Skeletal muscle satellite cell (primary cell): ENCODE data around the gene CLOCK. TPM values are rescaled to one million over a fixed set of nuclear protein-coding genes. Genes with fewer than 3 reads are reported as not detected.
"Not testable (repeated sequence)": the region's sequence is repeated elsewhere in the genome, so short reads cannot be mapped to it uniquely, and the experiment has no call there.

Source experiments
- H3K27me3 ChIP-seq: 2 replicates; pipeline ENCODE4 v1.7.0; 2013; ENCODE audit warnings: low read length; ENCODE audit not compliant: control insufficient read depth, insufficient read depth
- H3K36me3 ChIP-seq: 2 replicates; pipeline ENCODE4 v1.7.0; 2013; ENCODE audit warnings: mild to moderate bottlenecking, control low read depth, low read length; ENCODE audit not compliant: insufficient read depth
- H3K4me1 ChIP-seq: 2 replicates; pipeline ENCODE4 v1.7.0; 2013; ENCODE audit warnings: low read length; ENCODE audit not compliant: control insufficient read depth, insufficient read depth
- H3K4me2 ChIP-seq: 2 replicates; pipeline ENCODE4 v1.7.0; 2013; ENCODE audit warnings: mild to moderate bottlenecking, low read length
- H3K4me3 ChIP-seq: 2 replicates; pipeline ENCODE4 v1.7.0; 2013; ENCODE audit warnings: low read length
- H3K9ac ChIP-seq: 2 replicates; pipeline ENCODE4 v1.7.0; 2013; ENCODE audit warnings: mild to moderate bottlenecking, low read depth, low read length, moderate library complexity
- H3K9me3 ChIP-seq: replicated peaks from 2 replicates; pipeline ENCODE4 v1.7.0; 2013; ENCODE audit warnings: mild to moderate bottlenecking, control low read depth, low read length
- total RNA-seq: library from RNA; depleted of rRNA; stranded (reverse); fragments of >200 nt; gene quantifications from 2 replicates; pipeline ENCODE4 v1.2.3, GENCODE V29; 2012; rRNA removed

Gene CLOCK, protein sequence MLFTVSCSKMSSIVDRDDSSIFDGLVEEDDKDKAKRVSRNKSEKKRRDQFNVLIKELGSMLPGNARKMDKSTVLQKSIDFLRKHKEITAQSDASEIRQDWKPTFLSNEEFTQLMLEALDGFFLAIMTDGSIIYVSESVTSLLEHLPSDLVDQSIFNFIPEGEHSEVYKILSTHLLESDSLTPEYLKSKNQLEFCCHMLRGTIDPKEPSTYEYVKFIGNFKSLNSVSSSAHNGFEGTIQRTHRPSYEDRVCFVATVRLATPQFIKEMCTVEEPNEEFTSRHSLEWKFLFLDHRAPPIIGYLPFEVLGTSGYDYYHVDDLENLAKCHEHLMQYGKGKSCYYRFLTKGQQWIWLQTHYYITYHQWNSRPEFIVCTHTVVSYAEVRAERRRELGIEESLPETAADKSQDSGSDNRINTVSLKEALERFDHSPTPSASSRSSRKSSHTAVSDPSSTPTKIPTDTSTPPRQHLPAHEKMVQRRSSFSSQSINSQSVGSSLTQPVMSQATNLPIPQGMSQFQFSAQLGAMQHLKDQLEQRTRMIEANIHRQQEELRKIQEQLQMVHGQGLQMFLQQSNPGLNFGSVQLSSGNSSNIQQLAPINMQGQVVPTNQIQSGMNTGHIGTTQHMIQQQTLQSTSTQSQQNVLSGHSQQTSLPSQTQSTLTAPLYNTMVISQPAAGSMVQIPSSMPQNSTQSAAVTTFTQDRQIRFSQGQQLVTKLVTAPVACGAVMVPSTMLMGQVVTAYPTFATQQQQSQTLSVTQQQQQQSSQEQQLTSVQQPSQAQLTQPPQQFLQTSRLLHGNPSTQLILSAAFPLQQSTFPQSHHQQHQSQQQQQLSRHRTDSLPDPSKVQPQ
- 24.3 and 25.6 TPM in 2 replicates for total RNA-seq

DNA sequence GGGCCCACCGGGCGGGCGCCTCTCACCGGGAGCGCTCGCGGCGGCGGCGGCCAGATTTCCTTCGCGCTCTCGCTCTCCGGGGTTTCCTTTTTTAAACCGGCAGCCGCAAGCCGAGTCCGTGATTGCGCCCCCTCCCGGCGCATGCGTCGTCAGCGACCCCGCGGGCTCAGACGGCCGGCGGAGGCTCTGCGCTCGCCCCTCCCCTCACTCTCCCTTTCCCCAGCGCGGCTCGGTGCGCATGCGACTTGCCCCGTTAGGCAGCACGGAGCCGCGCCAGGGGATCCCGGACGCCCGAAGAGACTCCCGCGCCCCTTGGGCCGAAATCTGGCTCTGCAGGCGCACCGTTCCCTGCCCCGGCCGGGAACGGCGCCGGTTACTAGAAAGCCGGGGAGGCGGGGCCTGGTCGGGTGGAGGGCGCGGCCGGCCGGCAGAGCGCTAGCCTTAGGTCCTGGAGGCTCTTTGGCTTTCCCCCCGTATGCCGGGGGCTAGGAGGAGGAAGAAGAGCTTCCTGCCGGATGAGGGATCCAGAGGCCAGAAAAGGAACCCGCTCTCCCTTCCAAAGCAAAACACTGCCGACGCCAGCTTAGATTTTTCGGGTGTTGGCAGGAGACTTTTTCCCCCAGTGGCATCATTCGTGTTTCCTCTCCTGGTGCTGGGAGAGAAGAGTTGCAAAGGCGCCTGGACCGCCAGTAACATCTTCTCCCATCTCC, at the start of gene CLOCK:
Gene CLOCK, minus strand, starts transcription at position 154 of the 710 bp plus-strand sequence. CDS start 64,124 bp downstream, outside the sequence.
- H3K4me2 ChIP-seq: peak within 1 kb of the TSS; percentile 88
- H3K4me3 ChIP-seq: peak within 1 kb of the TSS; percentile 80
- H3K36me3 ChIP-seq: no peaks in the 10 kb centered on the region
- peaks cover 46% of the 10 kb centered on the region for H3K4me1 ChIP-seq
- H3K9me3 ChIP-seq: no peaks in the 10 kb centered on the region
- H3K9ac ChIP-seq: peak within 1 kb of the TSS; percentile 86
- no peaks in the 10 kb centered on the region for H3K27me3 ChIP-seq

DNA sequence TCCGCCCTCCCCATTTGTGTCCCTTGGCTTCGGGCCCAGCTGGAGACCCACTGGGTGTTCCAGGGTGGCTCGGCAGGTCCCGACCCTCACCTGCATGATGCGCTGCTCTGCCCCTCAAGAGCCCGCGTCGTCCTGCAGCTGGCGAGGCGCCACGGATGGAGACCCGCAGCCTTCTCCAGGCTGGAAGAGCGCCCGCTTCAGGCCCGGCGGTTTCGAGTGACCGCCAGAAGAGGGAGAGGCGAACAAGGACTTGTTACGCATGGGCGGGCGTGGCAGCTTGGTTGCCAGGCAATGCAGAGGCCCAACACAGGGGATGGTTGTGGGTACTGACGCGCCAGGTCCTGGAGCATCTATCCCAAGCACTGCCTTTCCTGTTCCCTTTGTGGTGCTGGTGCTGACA, 45.3 kb upstream of the CLOCK start, which contains the start of gene PDCL2:
Gene PDCL2, minus strand, starts transcription at position 232 of the 400 bp plus-strand sequence. Its CDS starts 136 bp downstream, at position 96.
- H3K4me1 ChIP-seq: no peaks in the 10 kb centered on the region
- no peaks in the 10 kb centered on the region for H3K27me3 ChIP-seq
- no peaks in the 10 kb centered on the region for H3K36me3 ChIP-seq
- no peaks in the 10 kb centered on the region for H3K9me3 ChIP-seq
- H3K4me3 ChIP-seq: no peak within 1 kb of the TSS
- H3K9ac ChIP-seq: no peak within 1 kb of the TSS
- no peak within 1 kb of the TSS for H3K4me2 ChIP-seq

DNA sequence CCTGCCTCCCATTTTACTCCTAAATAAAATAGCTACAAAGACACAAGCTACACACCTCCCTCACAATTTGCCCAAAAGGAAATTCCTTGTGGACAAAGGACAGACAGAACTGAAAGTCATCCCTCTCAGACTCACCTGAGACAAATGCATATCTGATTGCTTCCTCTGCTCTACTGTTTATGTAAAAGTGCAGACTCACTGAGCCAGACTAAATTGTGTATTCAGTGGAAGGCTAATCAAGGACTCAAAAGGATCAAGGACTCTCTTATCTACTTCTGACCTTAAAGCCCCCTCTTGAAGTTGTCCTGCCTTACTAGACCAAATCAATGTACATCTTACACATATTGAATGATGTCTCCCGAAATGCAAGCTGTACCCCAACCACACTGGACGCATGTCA, 41.5 kb upstream of the CLOCK start:
- no peaks in the 10 kb centered on the region for H3K27me3 ChIP-seq
- no peaks in the 10 kb centered on the region for H3K9me3 ChIP-seq
- H3K4me2 ChIP-seq: no peak overlapping the region
- H3K9ac ChIP-seq: no peak overlapping the region
- no peak overlapping the region for H3K4me3 ChIP-seq
- no peaks in the 10 kb centered on the region for H3K36me3 ChIP-seq
- no peaks in the 10 kb centered on the region for H3K4me1 ChIP-seq

DNA sequence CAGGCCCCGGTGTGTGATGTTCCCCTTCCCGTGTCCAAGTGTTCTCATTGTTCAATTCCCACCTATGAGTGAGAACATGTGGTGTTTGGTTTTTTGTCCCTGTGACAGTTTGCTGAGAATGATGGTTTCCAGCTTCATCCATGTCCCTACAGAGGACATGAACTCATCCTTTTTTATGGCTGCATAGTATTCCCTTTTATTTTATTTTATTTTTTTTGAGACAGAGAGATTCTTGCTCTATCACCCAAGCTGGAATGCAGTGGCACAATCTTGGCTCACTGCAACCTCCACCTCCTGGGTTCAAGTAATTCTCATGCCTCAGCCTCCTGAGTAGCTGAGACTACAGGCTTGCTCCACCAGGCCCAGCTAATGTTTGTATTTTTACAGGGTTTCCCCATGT, 36.1 kb upstream of the CLOCK start:
- H3K9ac ChIP-seq, H3K27me3 ChIP-seq, H3K36me3 ChIP-seq, H3K4me2 ChIP-seq, H3K4me3 ChIP-seq, H3K9me3 ChIP-seq, H3K4me1 ChIP-seq: not testable (repeated sequence)

DNA sequence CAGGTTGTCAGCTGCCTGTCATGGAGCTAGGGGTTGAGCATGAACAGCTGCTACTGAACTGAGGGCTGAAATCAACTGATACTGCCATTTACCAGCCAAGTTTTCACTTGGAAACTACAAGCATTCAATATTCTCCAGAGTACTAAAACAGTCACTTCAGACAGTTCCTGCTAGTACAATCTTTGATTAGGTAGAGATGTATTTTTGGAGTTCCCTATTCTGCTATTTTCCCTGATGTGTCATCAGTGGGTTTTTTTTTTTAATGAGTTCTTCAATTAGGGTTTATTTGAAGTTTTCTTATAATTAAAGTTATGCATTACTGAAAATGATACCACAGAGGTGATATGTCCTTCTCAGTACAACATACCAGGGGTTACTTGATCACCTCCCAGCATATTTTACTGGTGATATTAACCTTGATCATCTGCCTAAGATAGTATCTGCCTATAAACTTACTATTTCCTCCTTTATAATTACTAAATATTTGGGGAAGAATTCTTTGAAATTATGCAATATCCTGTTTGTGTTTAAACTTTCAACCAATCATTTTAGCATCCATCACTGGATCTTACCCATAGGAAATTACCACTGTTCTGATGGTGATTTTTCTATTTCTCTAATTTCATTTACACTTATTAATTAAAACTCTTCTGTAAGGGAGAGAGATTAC, 31.8 kb upstream of the CLOCK start:
- Histone ChIP-seq H3K4me3 (no peak overlapping the region), H3K9ac (no peak overlapping the region), H3K4me1 (no peaks in the 10 kb centered on the region), H3K27me3 (no peaks in the 10 kb centered on the region), H3K36me3 (no peaks in the 10 kb centered on the region), H3K4me2 (no peak overlapping the region), H3K9me3 (peaks cover 6% of the 10 kb centered on the region)

DNA sequence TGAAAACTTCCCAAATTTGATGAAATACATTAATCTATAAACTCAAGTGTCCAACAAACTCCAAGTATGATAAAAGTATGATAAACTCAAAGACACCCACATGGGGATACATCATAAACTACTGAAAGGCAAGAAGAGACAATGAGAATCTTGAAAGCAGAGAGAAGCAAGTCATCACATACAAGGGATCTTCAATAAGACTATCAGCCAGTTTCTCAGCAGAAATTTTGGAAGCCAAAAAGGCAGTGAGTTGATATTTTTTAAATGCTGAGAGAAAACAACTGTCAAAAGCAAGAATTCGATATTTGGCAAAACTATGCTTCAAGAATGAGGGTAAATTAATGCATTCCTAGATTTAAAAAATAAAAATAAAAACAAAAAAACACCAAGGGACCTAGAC, 28.8 kb upstream of the CLOCK start:
- Histone ChIP-seq H3K4me3 (no peak overlapping the region), H3K4me2 (no peak overlapping the region), H3K9ac (no peak overlapping the region), H3K4me1 (no peaks in the 10 kb centered on the region), H3K36me3 (no peaks in the 10 kb centered on the region), H3K9me3 (peaks cover 6% of the 10 kb centered on the region), H3K27me3 (no peaks in the 10 kb centered on the region)

DNA sequence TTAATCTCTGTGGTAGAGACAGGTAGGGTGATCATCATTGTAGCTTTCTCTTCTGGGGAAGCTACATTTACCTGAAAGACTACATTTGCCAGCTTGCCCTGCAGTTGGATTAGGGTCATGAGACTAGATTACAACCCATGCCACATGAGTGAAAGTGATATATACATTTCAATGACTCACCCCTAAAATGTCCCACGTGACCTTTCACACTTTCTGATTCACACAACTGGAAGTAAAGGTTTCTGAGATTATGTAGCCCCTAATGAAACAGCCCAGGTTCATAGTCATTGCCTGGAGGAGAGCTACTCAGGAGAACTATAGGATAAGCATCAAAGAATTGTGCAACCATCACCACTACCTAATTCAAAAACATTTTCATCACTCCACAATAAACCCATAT, 27.5 kb upstream of the CLOCK start:
- Histone ChIP-seq H3K4me1 (no peaks in the 10 kb centered on the region), H3K4me2 (no peak overlapping the region), H3K27me3 (no peaks in the 10 kb centered on the region), H3K36me3 (no peaks in the 10 kb centered on the region), H3K4me3 (no peak overlapping the region), H3K9me3 (peaks cover 6% of the 10 kb centered on the region), H3K9ac (no peak overlapping the region)

DNA sequence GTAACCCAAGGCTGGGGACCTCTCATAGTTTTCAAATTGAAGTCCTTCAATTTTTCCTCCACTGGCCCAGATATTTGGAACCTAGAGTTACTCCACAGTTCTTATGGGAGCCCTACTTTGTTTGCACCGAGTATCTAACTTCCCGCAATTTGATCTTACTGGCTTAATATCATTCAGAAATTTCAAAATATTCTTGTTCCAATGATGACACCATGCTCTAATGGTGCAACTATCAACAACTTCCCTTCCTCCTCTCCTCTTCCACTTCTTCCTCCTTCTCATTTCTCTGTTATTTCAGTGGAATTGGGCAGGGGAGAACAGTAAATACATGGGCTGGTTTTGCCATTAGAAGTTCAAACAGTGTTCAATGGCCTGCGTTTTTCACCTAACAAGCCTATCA, 25.1 kb upstream of the CLOCK start:
- Histone ChIP-seq H3K9ac (no peak overlapping the region), H3K27me3 (no peaks in the 10 kb centered on the region), H3K4me3 (no peak overlapping the region), H3K4me2 (no peak overlapping the region), H3K4me1 (no peaks in the 10 kb centered on the region), H3K36me3 (no peaks in the 10 kb centered on the region), H3K9me3 (no peaks in the 10 kb centered on the region)

DNA sequence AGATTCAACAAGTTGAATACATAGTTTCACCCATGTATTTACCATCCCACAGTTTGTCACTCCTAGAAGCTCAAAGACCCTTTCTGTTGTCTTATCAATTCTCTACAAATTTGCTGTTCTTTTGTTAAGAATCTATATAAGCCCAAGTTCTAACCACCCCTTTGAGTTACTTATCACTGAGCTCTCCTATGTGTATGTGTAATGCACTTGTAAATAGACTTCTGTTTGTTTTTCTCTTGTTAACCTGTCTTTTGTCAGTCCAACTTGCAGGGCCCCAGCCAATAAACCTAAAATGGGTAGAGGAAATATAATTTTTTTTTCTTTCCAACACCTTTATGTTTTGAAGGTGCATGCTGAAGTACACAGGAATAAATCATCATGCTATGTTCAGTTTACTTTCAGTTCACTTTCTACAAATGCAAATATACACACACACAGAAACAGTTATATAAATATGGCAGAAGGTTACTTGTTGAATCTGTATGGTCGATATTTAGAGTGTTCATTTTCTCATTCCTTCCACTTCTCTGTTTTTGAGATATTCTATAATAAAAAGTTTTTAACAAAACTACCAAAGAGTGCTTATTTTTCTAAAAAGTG, 22.3 kb upstream of the CLOCK start:
- Histone ChIP-seq H3K27me3 (no peaks in the 10 kb centered on the region), H3K4me1 (no peaks in the 10 kb centered on the region), H3K4me3 (no peak overlapping the region), H3K9me3 (no peaks in the 10 kb centered on the region), H3K9ac (no peak overlapping the region), H3K36me3 (no peaks in the 10 kb centered on the region), H3K4me2 (no peak overlapping the region)

DNA sequence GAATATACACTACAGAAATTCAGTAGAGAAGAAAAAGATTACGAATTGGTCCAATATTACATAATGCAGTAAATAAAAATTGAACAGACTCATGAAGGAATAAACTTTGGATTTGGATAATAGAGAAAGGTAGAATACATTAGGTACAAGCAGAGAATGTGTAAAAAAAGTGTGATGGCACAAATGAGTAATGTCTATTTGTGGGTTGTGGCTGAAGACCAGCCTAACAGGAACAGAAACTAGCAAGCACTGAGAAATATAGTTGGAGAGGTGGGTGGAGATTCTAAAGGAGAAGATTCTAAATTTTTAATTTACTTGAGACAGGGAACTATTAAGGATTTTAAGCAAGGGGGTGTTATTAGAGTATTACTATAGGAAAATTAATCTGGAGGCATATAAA, 15.2 kb upstream of the CLOCK start:
- Histone ChIP-seq H3K27me3 (peaks cover 8% of the 10 kb centered on the region), H3K36me3 (no peaks in the 10 kb centered on the region), H3K9me3 (no peaks in the 10 kb centered on the region), H3K4me1 (no peaks in the 10 kb centered on the region), H3K4me2 (no peak overlapping the region), H3K4me3 (no peak overlapping the region), H3K9ac (no peak overlapping the region)
